HG02840 (cell line): ENCODE measurements around the gene NCOA1.

Experiments used
- ATAC-seq: cut with Tn5 transposase; IDR thresholded peaks from one replicate; pipeline ENCODE4 v1.9.1; 2021; ENCODE audit warnings: mild to moderate bottlenecking, moderate library complexity, moderate number of reproducible peaks; ENCODE audit not compliant: unreplicated experiment, low FRiP score

NCOA1 gene

GRCh38 chr2:24814516-24814915 is 323.5 kb downstream of the NCOA1 start:
- ATAC-seq: no peak

DNA sequence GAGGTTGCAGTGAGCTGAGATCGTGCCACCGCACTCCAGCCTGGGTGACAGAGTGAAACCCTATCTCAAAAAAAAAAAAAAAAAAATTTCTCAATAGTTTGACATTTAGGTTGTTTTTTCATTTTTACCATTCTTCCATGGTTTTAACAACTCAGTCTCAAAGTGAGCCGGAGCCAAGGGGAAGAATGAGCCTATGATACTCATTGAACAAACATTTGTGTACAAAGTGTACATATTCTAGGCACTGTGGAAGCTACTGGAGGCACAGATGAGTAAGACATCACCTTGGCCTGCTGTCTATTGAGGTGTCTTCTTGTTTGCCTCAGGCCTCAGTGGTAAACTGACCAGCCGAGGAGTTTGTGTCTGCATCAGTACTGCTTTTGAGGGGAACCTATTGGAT is 324.1 kb downstream of the NCOA1 start:
- no peak for ATAC-seq

GRCh38 chr2:24816404-24816803 is 325.4 kb downstream of the NCOA1 start:
- ATAC-seq: no peak

GRCh38 chr2:24816884-24817283 is 325.8 kb downstream of the NCOA1 start:
- ATAC-seq: no peak

- ATAC-seq: no peak
These were observed 327.7 kb downstream of the NCOA1 start for GRCh38 chr2:24818721-24819167.

DNA sequence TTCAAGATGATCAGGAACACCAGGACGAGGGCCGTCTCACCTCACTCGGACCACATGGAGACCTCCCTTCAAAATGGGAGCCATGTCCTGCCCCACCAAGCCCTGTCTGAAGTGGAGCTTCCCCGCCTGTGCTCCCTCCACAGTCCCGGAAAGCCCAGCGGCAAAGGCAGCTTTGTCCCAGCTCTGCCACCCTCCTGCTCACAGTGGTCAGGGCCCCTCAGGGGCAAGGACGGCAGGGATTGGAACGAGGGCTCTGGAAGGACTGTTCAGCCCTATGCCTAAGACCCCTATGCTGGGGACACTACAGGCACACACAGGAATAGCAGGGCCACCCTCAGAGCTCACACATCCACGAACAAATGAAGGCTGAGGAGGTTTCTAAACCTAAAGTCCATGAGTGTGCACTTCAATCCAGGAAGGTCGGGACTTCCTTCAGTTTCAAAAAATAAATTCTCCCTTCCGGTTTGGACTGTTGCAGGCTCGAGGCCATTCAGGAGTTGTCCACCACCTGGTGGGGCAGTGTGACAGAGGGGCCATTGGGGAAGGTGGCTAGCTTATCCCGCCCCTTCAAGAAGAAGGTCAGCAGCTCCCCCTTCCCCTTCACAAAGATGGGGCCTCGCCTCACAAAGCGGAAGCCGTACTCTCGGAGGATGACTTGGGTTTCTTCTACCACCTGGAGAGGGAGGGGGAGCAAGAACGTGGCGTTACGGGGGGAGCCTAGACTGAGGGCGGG is 328.6 kb downstream of the NCOA1 start:
- no peak for ATAC-seq

- no peak for ATAC-seq
These were observed 329.1 kb downstream of the NCOA1 start for GRCh38 chr2:24820175-24820513.
